GM19463 (cell line): Measurements from ENCODE around the gene COL25A1.

Experiments used
- ATAC-seq: cut with Tn5 transposase; IDR thresholded peaks from one replicate; pipeline ENCODE4 v1.9.1; 2021; ENCODE audit warnings: mild to moderate bottlenecking, moderate library complexity; ENCODE audit not compliant: unreplicated experiment

The COL25A1 gene

GRCh38 chr4:109294006-109294405 is 8.5 kb downstream of the COL25A1 start:
- ATAC-seq, result peak; percentile 97

- no peak for ATAC-seq
Measured at GRCh38 chr4:109291707-109292238, 10.7 kb downstream of the COL25A1 start.

GRCh38 chr4:109290918-109291317 is 11.5 kb downstream of the COL25A1 start:
- ATAC-seq, result no peak

GRCh38 chr4:109278594-109279031 is 23.8 kb downstream of the COL25A1 start:
- peak; percentile 75 for ATAC-seq

GRCh38 chr4:109276482-109277095 is 25.9 kb downstream of the COL25A1 start:
- peak; percentile 72 for ATAC-seq

- no peak for ATAC-seq
Measured at GRCh38 chr4:109275066-109275745, 27.3 kb downstream of the COL25A1 start.

GRCh38 chr4:109266891-109267290 is 35.6 kb downstream of the COL25A1 start:
- no peak for ATAC-seq

- ATAC-seq, result no peak
Measured at GRCh38 chr4:109266236-109266635, 36.2 kb downstream of the COL25A1 start.

GRCh38 chr4:109263721-109264120 is 38.7 kb downstream of the COL25A1 start:
- no peak for ATAC-seq

- ATAC-seq, result no peak
Measured at GRCh38 chr4:109256818-109257217, 45.6 kb downstream of the COL25A1 start.

- ATAC-seq, result no peak
Measured at GRCh38 chr4:109254845-109255244, 47.6 kb downstream of the COL25A1 start.

GRCh38 chr4:109251396-109251795 is 51.1 kb downstream of the COL25A1 start:
- no peak for ATAC-seq

- ATAC-seq, result no peak
Measured at GRCh38 chr4:109248322-109248900, 54.0 kb downstream of the COL25A1 start.

GRCh38 chr4:109243871-109244270 is 58.6 kb downstream of the COL25A1 start:
- no peak for ATAC-seq

GRCh38 chr4:109238746-109239145 is 63.7 kb downstream of the COL25A1 start:
- ATAC-seq, result peak; percentile 82

GRCh38 chr4:109235683-109236082 is 66.8 kb downstream of the COL25A1 start:
- ATAC-seq, result no peak

- ATAC-seq, result no peak
Measured at GRCh38 chr4:109234596-109234995, 67.9 kb downstream of the COL25A1 start.

GRCh38 chr4:109233570-109233969 is 68.9 kb downstream of the COL25A1 start:
- no peak for ATAC-seq

GRCh38 chr4:109232681-109233080 is 69.8 kb downstream of the COL25A1 start:
- ATAC-seq, result no peak

- ATAC-seq, result no peak
Measured at GRCh38 chr4:109231331-109231730, 71.1 kb downstream of the COL25A1 start.

- no peak for ATAC-seq
Measured at GRCh38 chr4:109229028-109229427, 73.4 kb downstream of the COL25A1 start.

GRCh38 chr4:109218288-109218687 is 84.2 kb downstream of the COL25A1 start:
- ATAC-seq, result no peak
